ENCODE data around the gene ZFHX3. TPM values are rescaled to one million over a fixed set of nuclear protein-coding genes. Genes with fewer than 3 reads are reported as not detected.

Gene ZFHX3
- total RNA-seq, 1 experiment from 2014 or later: 1.5 TPM

DNA sequence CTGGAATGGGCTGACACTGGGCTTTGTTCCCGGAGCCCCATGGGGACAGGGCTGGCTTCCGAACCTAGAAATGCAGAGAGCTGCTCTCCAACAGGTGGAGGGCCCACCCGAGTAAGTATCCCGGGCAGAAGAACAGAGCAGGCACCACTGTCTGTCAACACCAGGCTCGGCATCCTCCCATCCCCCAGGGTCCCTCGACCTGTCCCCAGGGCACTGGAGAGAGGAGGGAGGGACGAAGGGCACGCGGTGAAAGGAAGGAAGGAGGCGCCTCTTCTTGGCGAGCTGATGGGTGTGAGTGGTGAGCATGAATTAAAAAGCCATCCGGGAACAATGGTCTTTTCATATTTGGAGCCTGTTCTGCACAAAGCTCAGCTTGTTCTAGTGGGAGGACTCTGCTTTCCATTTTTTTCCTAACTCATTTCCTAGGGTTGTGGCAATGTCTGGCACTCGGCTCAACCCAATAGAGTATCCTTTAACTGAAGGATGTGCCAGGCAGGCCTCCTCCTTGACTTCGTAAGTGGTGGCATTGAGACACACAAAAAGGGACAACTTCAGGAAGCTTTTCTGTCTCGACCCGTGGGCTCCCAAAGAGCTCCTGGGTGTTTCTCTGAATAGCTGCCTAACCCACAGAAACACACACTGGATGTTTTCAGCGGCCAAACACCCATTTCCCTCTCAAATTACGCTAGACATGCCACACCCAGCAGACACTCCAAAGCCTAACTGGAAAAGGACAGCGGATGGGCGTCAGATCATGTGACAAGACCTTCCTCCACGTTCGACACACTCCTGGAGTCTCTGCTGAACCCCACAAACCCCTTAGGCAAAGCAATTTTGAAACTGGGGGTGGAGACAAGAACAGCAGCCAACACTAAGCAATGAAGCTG is 47.7 kb downstream of the ZFHX3 start:
- WGBS (ENCODE audit: extremely low coverage, insufficient read length, low lambda C conversion rate): no CpG with 5 or more reads among the region's 22 CpGs
- H3K9me3 Mint-ChIP-seq: peaks cover 11 to 12% of the 10 kb centered on the region in 2 experiments
- H3K4me3 Mint-ChIP-seq: no peak overlapping the region
- Histone ChIP-seq H3K9me3 (ENCODE audit: control insufficient read depth, low read depth, low read length) (no peaks in the 10 kb centered on the region), H4K8ac (replicated peaks; ENCODE audit: insufficient read length, low read depth, low read length) (no peak overlapping the region), H3K79me2 (ENCODE audit: insufficient read depth, low read length) (no peaks in the 10 kb centered on the region), H3K79me1 (ENCODE audit: insufficient read depth, low read depth, low read length, poor library complexity, severe bottlenecking) (no peaks in the 10 kb centered on the region), H2BK15ac (ENCODE audit: low read depth, low read length) (no peak overlapping the region), H3K9ac (ENCODE audit: extremely low read depth, insufficient read length, low read length) (no peak overlapping the region), H3K27me3 (ENCODE audit: insufficient read depth, low read length) (no peaks in the 10 kb centered on the region; the same call in 1 of the 2 replicates), H3K23ac (ENCODE audit: insufficient read length, low read depth, low read length) (no peak overlapping the region), H3K27ac (ENCODE audit: insufficient read length, low read depth, low read length) (no peak overlapping the region), H3T11ph (ENCODE audit: low read length) (no peak overlapping the region), H3K56ac (ENCODE audit: insufficient read length, low read depth, low read length) (no peak overlapping the region), H4K5ac (ENCODE audit: insufficient read length, low read depth, low read length) (no peak overlapping the region), H2BK20ac (ENCODE audit: low read depth, low read length, poor library complexity, severe bottlenecking) (no peak overlapping the region), H2BK12ac (ENCODE audit: insufficient read length, low read depth, low read length) (no peak overlapping the region), H2BK5ac (ENCODE audit: insufficient read length, low read length) (no peak overlapping the region), H3K4me2 (ENCODE audit: insufficient read depth, insufficient read length, low read length) (no peak overlapping the region), H3K14ac (ENCODE audit: insufficient read depth, low read length) (no peak overlapping the region), H3K4ac (ENCODE audit: low read depth, low read length) (no peak overlapping the region), H3K23me2 (ENCODE audit: insufficient read length, low read depth, low read length, poor library complexity, severe bottlenecking) (no peaks in the 10 kb centered on the region), H2AK5ac (ENCODE audit: insufficient read length, low read length) (no peak overlapping the region), H3K18ac (ENCODE audit: insufficient read length, low read depth, low read length) (no peak overlapping the region), H4K91ac (ENCODE audit: insufficient read length, low read depth, low read length) (no peak overlapping the region), H3K4me1 (ENCODE audit: insufficient read depth, low read length) (no peaks in the 10 kb centered on the region), H2AFZ (ENCODE audit: low read length) (no peak overlapping the region), H2BK120ac (ENCODE audit: low read depth, low read length, poor library complexity, severe bottlenecking) (no peak overlapping the region), H4K20me1 (ENCODE audit: control insufficient read depth, insufficient read depth, insufficient read length) (no peaks in the 10 kb centered on the region)
- H3K4me1 Mint-ChIP-seq: peaks cover 4 to 6% of the 10 kb centered on the region in 2 experiments
- H3K27me3 Mint-ChIP-seq (ENCODE audit: low read depth): peaks cover 20% of the 10 kb centered on the region
- no peak overlapping the region for H3K27ac Mint-ChIP-seq
- TF ChIP-seq, protein P1, sequence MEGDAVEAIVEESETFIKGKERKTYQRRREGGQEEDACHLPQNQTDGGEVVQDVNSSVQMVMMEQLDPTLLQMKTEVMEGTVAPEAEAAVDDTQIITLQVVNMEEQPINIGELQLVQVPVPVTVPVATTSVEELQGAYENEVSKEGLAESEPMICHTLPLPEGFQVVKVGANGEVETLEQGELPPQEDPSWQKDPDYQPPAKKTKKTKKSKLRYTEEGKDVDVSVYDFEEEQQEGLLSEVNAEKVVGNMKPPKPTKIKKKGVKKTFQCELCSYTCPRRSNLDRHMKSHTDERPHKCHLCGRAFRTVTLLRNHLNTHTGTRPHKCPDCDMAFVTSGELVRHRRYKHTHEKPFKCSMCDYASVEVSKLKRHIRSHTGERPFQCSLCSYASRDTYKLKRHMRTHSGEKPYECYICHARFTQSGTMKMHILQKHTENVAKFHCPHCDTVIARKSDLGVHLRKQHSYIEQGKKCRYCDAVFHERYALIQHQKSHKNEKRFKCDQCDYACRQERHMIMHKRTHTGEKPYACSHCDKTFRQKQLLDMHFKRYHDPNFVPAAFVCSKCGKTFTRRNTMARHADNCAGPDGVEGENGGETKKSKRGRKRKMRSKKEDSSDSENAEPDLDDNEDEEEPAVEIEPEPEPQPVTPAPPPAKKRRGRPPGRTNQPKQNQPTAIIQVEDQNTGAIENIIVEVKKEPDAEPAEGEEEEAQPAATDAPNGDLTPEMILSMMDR (conservative IDR thresholded peaks at IDR 0.05): no peak
- no peak for DNase-seq
- peaks cover 0 to 6% (median 6%) of the 10 kb centered on the region in 3 experiments; a peak in 3 of 7 replicates for H3K36me3 Mint-ChIP-seq (ENCODE audit: insufficient read depth in 1 of 3, low read depth in 3 of 3)

Measured in H9 (cell line).